A673 (cell line): ENCODE measurements around the gene LHPP. TPM values are rescaled to one million over a fixed set of nuclear protein-coding genes. Genes with fewer than 3 reads are reported as not detected.

Source experiments
- BruUV-seq: library from RNA; stranded (reverse); fragments of 400-500 nt; replicated peaks from 2 replicates; lab custom pipeline; 2021; lab: Mats Ljungman, UMichigan
- CTCF ChIA-PET: fragments of 300-600 bp; sonication (Branson Sonifier 250); formaldehyde crosslinking; loops from one replicate; lab custom pipeline; 2022; ENCODE audit warnings: antibody characterized with exemption; lab: Charles Lee
- POLR2A ChIA-PET: fragments of 300-600 bp; sonication (Branson Sonifier 250); formaldehyde crosslinking; loops from one replicate; lab custom pipeline; 2022; ENCODE audit warnings: antibody characterized with exemption; ENCODE audit not compliant: low non-redundant PET; lab: Charles Lee
- DNase-seq: peaks from one replicate; pipeline ENCODE4 v3.0.0-alpha.2; 2015; ENCODE audit warnings: low spot score
- H3K27ac ChIP-seq: fragments of 200-600 bp; sonication (generic); 2 replicates; pipeline ENCODE4 v1.5.1; 2016; ENCODE audit warnings: mixed run types, low read depth, mild to moderate bottlenecking, mixed read lengths, antibody characterized with exemption, low read length; ENCODE audit not compliant: poor library complexity, severe bottlenecking
- H3K27me3 ChIP-seq: fragments of 200-600 bp; sonication (generic); replicated peaks from 2 replicates; pipeline ENCODE4 v1.6.1; 2017; ENCODE audit warnings: mixed run types, low read depth, mild to moderate bottlenecking, mixed read lengths, antibody characterized with exemption, low read length; ENCODE audit not compliant: insufficient read depth, poor library complexity
- H3K36me3 ChIP-seq: fragments of 200-600 bp; sonication (generic); 2 replicates; pipeline ENCODE4 v1.6.1; 2016; ENCODE audit warnings: mixed run types, mild to moderate bottlenecking, mixed read lengths, antibody characterized with exemption, low read length; ENCODE audit not compliant: insufficient read depth, poor library complexity, severe bottlenecking
- H3K4me1 ChIP-seq: fragments of 200-600 bp; sonication (generic); 2 replicates; pipeline ENCODE4 v1.6.1; 2017; ENCODE audit warnings: mixed run types, mild to moderate bottlenecking, mixed read lengths, antibody characterized with exemption, low read length; ENCODE audit not compliant: insufficient read depth, poor library complexity, severe bottlenecking
- H3K4me3 ChIP-seq: fragments of 200-600 bp; sonication (generic); 2 replicates; pipeline ENCODE4 v1.5.1; 2016; ENCODE audit warnings: low read depth, mixed run types, mild to moderate bottlenecking, mixed read lengths, low read length; ENCODE audit not compliant: poor library complexity, severe bottlenecking
- H3K9me3 ChIP-seq: fragments of 200-600 bp; sonication (generic); 2 replicates; pipeline ENCODE4 v1.6.1; 2016; ENCODE audit warnings: mixed run types, low read depth, mild to moderate bottlenecking, mixed read lengths, antibody characterized with exemption, low read length; ENCODE audit not compliant: poor library complexity, severe bottlenecking
- EZH2 ChIP-seq: fragments of 200-600 bp; sonication (generic); IDR thresholded peaks from 2 replicates; pipeline ENCODE4 v1.6.1; 2017; ENCODE audit warnings: borderline replicate concordance, low read depth, mild to moderate bottlenecking, mixed read lengths, antibody characterized with exemption, low read length; ENCODE audit not compliant: poor library complexity, severe bottlenecking
- intact Hi-C: fragments of 100-400 bp; cut with micrococcal nuclease; formaldehyde crosslinking; loops from one replicate; pipeline ENCODE4 v1.10.0; 2022; ENCODE audit not compliant: unreplicated experiment
- total RNA-seq: library from RNA; stranded (reverse); gene quantifications from 2 replicates; pipeline ENCODE4 v1.2.3, GENCODE V29; 2021
- TF ChIP-seq, protein P1 (sequence below): fragments of 300-800, 200-600 bp; sonication (generic); conservative IDR thresholded peaks from 2 replicates; pipeline ENCODE4 v1.5.1; 2017; ENCODE audit warnings: low read depth, mild to moderate bottlenecking, antibody characterized with exemption, low read length, moderate library complexity, mixed read lengths

Gene LHPP
- total RNA-seq, 1 experiment from 2014 or later = 2.3 TPM

GRCh38 chr10:124535731-124536495 is 74.3 kb downstream of the LHPP start:
- DNase-seq = no peak
- no peaks in the 10 kb centered on the region for H3K27me3 ChIP-seq
- no peak overlapping the region for H3K4me3 ChIP-seq
- CTCF ChIA-PET = interaction anchor here (0.6 kb wide), 1 partner anchor 512 kb away, joined by 4 read pairs; no protein-coding TSS in a partner anchor
- H3K36me3 ChIP-seq = no peaks in the 10 kb centered on the region
- TF ChIP-seq, protein P1, sequence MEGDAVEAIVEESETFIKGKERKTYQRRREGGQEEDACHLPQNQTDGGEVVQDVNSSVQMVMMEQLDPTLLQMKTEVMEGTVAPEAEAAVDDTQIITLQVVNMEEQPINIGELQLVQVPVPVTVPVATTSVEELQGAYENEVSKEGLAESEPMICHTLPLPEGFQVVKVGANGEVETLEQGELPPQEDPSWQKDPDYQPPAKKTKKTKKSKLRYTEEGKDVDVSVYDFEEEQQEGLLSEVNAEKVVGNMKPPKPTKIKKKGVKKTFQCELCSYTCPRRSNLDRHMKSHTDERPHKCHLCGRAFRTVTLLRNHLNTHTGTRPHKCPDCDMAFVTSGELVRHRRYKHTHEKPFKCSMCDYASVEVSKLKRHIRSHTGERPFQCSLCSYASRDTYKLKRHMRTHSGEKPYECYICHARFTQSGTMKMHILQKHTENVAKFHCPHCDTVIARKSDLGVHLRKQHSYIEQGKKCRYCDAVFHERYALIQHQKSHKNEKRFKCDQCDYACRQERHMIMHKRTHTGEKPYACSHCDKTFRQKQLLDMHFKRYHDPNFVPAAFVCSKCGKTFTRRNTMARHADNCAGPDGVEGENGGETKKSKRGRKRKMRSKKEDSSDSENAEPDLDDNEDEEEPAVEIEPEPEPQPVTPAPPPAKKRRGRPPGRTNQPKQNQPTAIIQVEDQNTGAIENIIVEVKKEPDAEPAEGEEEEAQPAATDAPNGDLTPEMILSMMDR = no peak
- no peak for TF ChIP-seq EZH2
- POLR2A ChIA-PET = no interaction called here
- no peak overlapping the region for H3K27ac ChIP-seq
- BruUV-seq = no TSS peak
- no peaks in the 10 kb centered on the region for H3K4me1 ChIP-seq
- intact Hi-C loops = no loop called here
- no peaks in the 10 kb centered on the region for H3K9me3 ChIP-seq

- Histone ChIP-seq H3K4me1 (no peaks in the 10 kb centered on the region), H3K9me3 (no peaks in the 10 kb centered on the region), H3K4me3 (no peak overlapping the region), H3K27me3 (no peaks in the 10 kb centered on the region), H3K36me3 (no peaks in the 10 kb centered on the region), H3K27ac (no peak overlapping the region)
- DNase-seq = no peak
- intact Hi-C loops = no loop called here
- no peak for TF ChIP-seq EZH2
- TF ChIP-seq, protein P1 = no peak
- BruUV-seq = no TSS peak
- CTCF ChIA-PET = no interaction called here
- POLR2A ChIA-PET = no interaction called here
Measured at GRCh38 chr10:124536496-124537050, 75.0 kb downstream of the LHPP start.

DNA sequence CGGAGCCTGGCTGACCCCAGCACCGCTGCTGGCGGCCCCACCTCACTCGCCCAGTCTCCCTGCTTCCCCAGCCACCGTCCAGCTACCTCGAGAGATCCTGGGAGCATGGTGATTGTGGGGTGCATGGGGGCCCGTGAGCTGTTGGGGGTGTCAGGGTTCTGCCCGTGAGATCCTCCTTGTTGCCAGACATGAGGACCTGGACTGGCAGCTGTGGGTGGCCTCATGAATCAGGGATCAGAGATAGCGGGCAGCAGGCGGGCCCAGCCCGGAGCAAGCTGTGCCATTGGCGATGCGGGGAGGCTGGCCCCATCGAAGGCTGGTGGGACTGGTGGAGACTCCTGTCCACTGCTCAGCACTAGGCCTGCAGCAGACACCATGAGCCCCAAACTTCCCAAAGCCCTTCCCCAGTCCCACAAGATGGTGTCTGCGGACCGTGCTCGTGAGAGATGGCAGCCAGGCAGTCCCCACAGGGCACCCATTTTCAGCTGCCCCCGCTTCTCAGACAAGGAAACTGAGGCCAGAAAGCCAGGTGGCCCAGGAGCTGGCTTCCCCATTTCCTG is 75.6 kb downstream of the LHPP start:
- ChIA-PET CTCF (no interaction called here), POLR2A (no interaction called here)
- intact Hi-C loops = no loop called here

More for the DNA sequence above, 75.6 kb downstream of the LHPP start:
- no peaks in the 10 kb centered on the region for H3K27me3 ChIP-seq
- TF ChIP-seq, protein P1 = no peak
- TF ChIP-seq EZH2 = no peak
- DNase-seq = no peak
- no TSS peak for BruUV-seq
- H3K27ac ChIP-seq = no peak overlapping the region
- no peaks in the 10 kb centered on the region for H3K4me1 ChIP-seq
- no peaks in the 10 kb centered on the region for H3K9me3 ChIP-seq
- no peaks in the 10 kb centered on the region for H3K36me3 ChIP-seq
- no peak overlapping the region for H3K4me3 ChIP-seq
